Brain microvascular endothelial cell (primary cell): ENCODE data around the gene SSTR5.

Experiments used
- DNase-seq: peaks from one replicate; pipeline ENCODE4 v3.0.0-alpha.2; 2020
- H3K27ac ChIP-seq: fragments of 250-450 bp; sonication (Bioruptor Pico); 2 replicates; pipeline ENCODE4 v1.5.1; 2020; ENCODE audit warnings: mild to moderate bottlenecking, moderate library complexity
- H3K27me3 ChIP-seq: fragments of 250-450 bp; sonication (Bioruptor Pico); replicated peaks from 2 replicates; pipeline ENCODE4 v1.5.1; 2020; ENCODE audit warnings: mild to moderate bottlenecking
- H3K36me3 ChIP-seq: fragments of 250-450 bp; sonication (Bioruptor Pico); replicated peaks from 2 replicates; pipeline ENCODE4 v1.5.1; 2020; ENCODE audit warnings: mild to moderate bottlenecking
- H3K4me3 ChIP-seq: 2 replicates; pipeline ENCODE4 v1.5.1; 2011; ENCODE audit warnings: low read depth, mild to moderate bottlenecking, control low read depth, low read length, moderate library complexity
- CTCF ChIP-seq: IDR thresholded peaks from 2 replicates; pipeline ENCODE4 v1.5.1; 2011; ENCODE audit warnings: low read depth, mild to moderate bottlenecking, moderate library complexity, low read length, control low read depth, inconsistent platforms; ENCODE audit errors: missing control alignments
- in situ Hi-C: cut with HindIII; loops from 2 replicates; pipeline ENCODE4 v1.10.0; 2017; ENCODE audit warnings: low sequenced_read_pairs, low pct_ligation_motif_present

SSTR5 gene

GRCh38 chr16:1070084-1070863, 2.3 kb upstream of the SSTR5 start:
- Histone ChIP-seq H3K36me3 (no peaks in the 10 kb centered on the region), H3K4me3 (no peak overlapping the region), H3K27ac (no peak overlapping the region), H3K27me3 (peaks cover 58% of the 10 kb centered on the region)
- DNase-seq = no peak
- in situ Hi-C loops = no loop called here
- TF ChIP-seq CTCF = no peak

- in situ Hi-C loops = no loop called here
- DNase-seq = no peak
- Histone ChIP-seq H3K27me3 (peaks cover 54% of the 10 kb centered on the region), H3K36me3 (no peaks in the 10 kb centered on the region), H3K27ac (no peak overlapping the region), H3K4me3 (no peak overlapping the region)
- no peak for TF ChIP-seq CTCF
These were observed 1.6 kb upstream of the SSTR5 start for GRCh38 chr16:1070864-1071408.

- in situ Hi-C loops = no loop called here
- Histone ChIP-seq H3K36me3 (no peaks in the 10 kb centered on the region), H3K4me3 (no peak overlapping the region), H3K27me3 (peaks cover 52% of the 10 kb centered on the region), H3K27ac (no peak overlapping the region)
- no peak for DNase-seq
- no peak for TF ChIP-seq CTCF
These were observed 854 bp upstream of the SSTR5 start for GRCh38 chr16:1071561-1072225.

GRCh38 chr16:1073262-1073558, 663 bp downstream of the SSTR5 start:
- TF ChIP-seq CTCF = no peak
- peaks cover 55% of the 10 kb centered on the region for H3K27me3 ChIP-seq
- H3K4me3 ChIP-seq = no peak overlapping the region
- in situ Hi-C loops = no loop called here
- H3K27ac ChIP-seq = no peak overlapping the region
- DNase-seq = no peak
- no peaks in the 10 kb centered on the region for H3K36me3 ChIP-seq

- in situ Hi-C loops = no loop called here
These were observed 1.2 kb downstream of the SSTR5 start for GRCh38 chr16:1073566-1074378.

More at GRCh38 chr16:1073566-1074378, 1.2 kb downstream of the SSTR5 start:
- DNase-seq = no peak
- H3K36me3 ChIP-seq = no peaks in the 10 kb centered on the region
- TF ChIP-seq CTCF = no peak
- H3K4me3 ChIP-seq = no peak overlapping the region
- no peak overlapping the region for H3K27ac ChIP-seq
- H3K27me3 ChIP-seq = peaks cover 54% of the 10 kb centered on the region
